Endothelial cell of umbilical vein (primary cell): Measurements from ENCODE around the gene TRIM65. TPM values are rescaled to one million over a fixed set of nuclear protein-coding genes. Genes with fewer than 3 reads are reported as not detected.

Experiments used
- BruUV-seq: library from RNA; stranded (reverse); fragments of 400-500 nt; replicated peaks from 2 replicates; lab custom pipeline; 2021; lab: Mats Ljungman, UMichigan
- CTCF ChIA-PET: fragments of 300-600, 350-600 bp; sonication (Branson Sonifier 250); formaldehyde crosslinking; loops from one replicate; lab custom pipeline; 2021; ENCODE audit warnings: antibody characterized with exemption, inconsistent platforms; lab: Charles Lee
- POLR2A ChIA-PET: fragments of 300-600, 350-600 bp; sonication (Branson Sonifier 250); formaldehyde crosslinking; loops from one replicate; lab custom pipeline; 2021; ENCODE audit warnings: antibody characterized with exemption, inconsistent platforms; lab: Charles Lee
- DNase-seq: peaks from one replicate; pipeline ENCODE4 v3.0.0-alpha.2; 2011; ENCODE audit warnings: low read depth, low spot score
- FAIRE-seq: peaks from 2 replicates; lab custom pipeline; 2011; peaks lifted over from hg19 to GRCh38; lab: Jason Lieb, UNC
- H2AFZ ChIP-seq: 2 replicates; pipeline ENCODE4 v1.6.0; 2012; ENCODE audit warnings: low read depth, low read length, control low read depth, inconsistent platforms
- H3K27ac ChIP-seq: 2 replicates; pipeline ENCODE4 v1.5.1; 2011; ENCODE audit warnings: low read depth, mild to moderate bottlenecking, control low read depth, low read length, moderate library complexity; ENCODE audit not compliant: insufficient read depth
- H3K27me3 ChIP-seq, 2 experiments: 2 replicates each; pipeline versions ENCODE4 v1.6.0 to v1.6.1; 2011; ENCODE audit warnings: low read length in 2 of 2, mixed read lengths in 1 of 2; ENCODE audit not compliant: control insufficient read depth in 2 of 2, insufficient read depth in 2 of 2
- H3K36me3 ChIP-seq, 2 experiments: 2 replicates in 1 of 2; 3 replicates in 1 of 2; pipeline ENCODE4 v1.5.1; 2011; ENCODE audit warnings: low read length in 2 of 2, mild to moderate bottlenecking in 1 of 2, moderate library complexity in 1 of 2; ENCODE audit not compliant: control insufficient read depth in 2 of 2, insufficient read depth in 2 of 2; ENCODE audit errors: extremely low read depth in 1 of 2
- H3K4me1 ChIP-seq: 3 replicates; pipeline ENCODE4 v1.5.1; 2011; ENCODE audit warnings: mild to moderate bottlenecking, low read length; ENCODE audit not compliant: control insufficient read depth, insufficient read depth; ENCODE audit errors: extremely low read depth
- H3K4me2 ChIP-seq: 2 replicates; pipeline ENCODE4 v1.6.1; 2011; ENCODE audit warnings: low read length, control low read depth, mixed read lengths; ENCODE audit not compliant: insufficient read depth
- H3K4me3 ChIP-seq, 3 experiments: fragments of 200-600 bp in 1 of 3; sonication (generic), shearing (Covaris generic) in 1 of 3; replicated peaks in 1 of 3; 2 replicates each; pipeline ENCODE4 v1.5.1; 2011 to 2016; ENCODE audit warnings: control low read depth in 3 of 3, low read length in 3 of 3, mild to moderate bottlenecking in 2 of 3, inconsistent platforms in 1 of 3, low read depth in 1 of 3, moderate library complexity in 1 of 3; ENCODE audit not compliant: insufficient read depth in 1 of 3
- H3K79me2 ChIP-seq: 2 replicates; pipeline ENCODE4 v1.6.0; 2012; ENCODE audit warnings: low read length, inconsistent platforms; ENCODE audit not compliant: control insufficient read depth, insufficient read depth
- H3K9ac ChIP-seq: replicated peaks from 2 replicates; pipeline ENCODE3; 2011; ENCODE audit warnings: low read length, control low read depth; ENCODE audit not compliant: insufficient read depth; ENCODE audit errors: extremely low read depth
- H3K9me1 ChIP-seq: replicated peaks from 3 replicates; pipeline ENCODE4 v1.6.0; 2011; ENCODE audit warnings: mild to moderate bottlenecking, low read length; ENCODE audit not compliant: control insufficient read depth, insufficient read depth; ENCODE audit errors: extremely low read depth
- H3K9me3 ChIP-seq: replicated peaks from 2 replicates; pipeline ENCODE4 v1.5.1; 2012; ENCODE audit warnings: low read length, inconsistent platforms; ENCODE audit not compliant: control insufficient read depth, insufficient read depth
- H4K20me1 ChIP-seq: replicated peaks from 2 replicates; pipeline ENCODE3; 2011; ENCODE audit warnings: mild to moderate bottlenecking, low read length; ENCODE audit not compliant: control insufficient read depth, insufficient read depth; ENCODE audit errors: extremely low read depth
- CTCF ChIP-seq, 2 donors: IDR thresholded peaks; 1 replicate in 1 of 2; 2 replicates in 1 of 2; pipeline ENCODE4 v1.5.1; 2011; ENCODE audit warnings: low read length in 2 of 2, mild to moderate bottlenecking in 2 of 2, moderate library complexity in 2 of 2, control low read depth in 1 of 2, inconsistent platforms in 1 of 2, low read depth in 1 of 2; ENCODE audit not compliant: insufficient read depth in 1 of 2; ENCODE audit errors: extremely low read depth in 1 of 2
- EZH2 ChIP-seq: IDR thresholded peaks from 2 replicates; pipeline ENCODE4 v1.6.1; 2012; ENCODE audit warnings: borderline replicate concordance, low read depth, mild to moderate bottlenecking, moderate library complexity, low read length, inconsistent platforms; ENCODE audit not compliant: severe bottlenecking
- FOS ChIP-seq: IDR thresholded peaks from 2 replicates; pipeline ENCODE4 v1.6.1; 2011; ENCODE audit warnings: mild to moderate bottlenecking, low read length, moderate library complexity, borderline replicate concordance; ENCODE audit not compliant: insufficient read depth
- GATA2 ChIP-seq: IDR thresholded peaks from 2 replicates; pipeline ENCODE4 v1.7.0; 2011; ENCODE audit warnings: low read depth, mild to moderate bottlenecking, moderate library complexity, mixed read lengths, low read length; ENCODE audit not compliant: insufficient read length, insufficient read depth
- JUN ChIP-seq: IDR thresholded peaks from 2 replicates; pipeline ENCODE4 v1.6.1; 2011; ENCODE audit warnings: borderline replicate concordance, low read depth; ENCODE audit not compliant: insufficient read length, insufficient read depth
- MAX ChIP-seq: IDR thresholded peaks from 2 replicates; pipeline ENCODE4 v1.6.1; 2011; ENCODE audit not compliant: insufficient read depth, insufficient read length
- MYC ChIP-seq: IDR thresholded peaks from one replicate; pipeline ENCODE4 v1.6.1; 2011; ENCODE audit warnings: mild to moderate bottlenecking, low read depth, low read length
- POLR2A ChIP-seq: IDR thresholded peaks from 2 replicates; pipeline ENCODE4 v1.6.1; 2012; ENCODE audit warnings: low read depth, mild to moderate bottlenecking, control low read depth, low read length
- POLR2AphosphoS5 ChIP-seq: IDR thresholded peaks from 2 replicates; pipeline ENCODE4 v1.6.1; 2012; ENCODE audit warnings: low read depth, mild to moderate bottlenecking, control low read depth, low read length, moderate library complexity; ENCODE audit not compliant: insufficient read depth
- dilution Hi-C: fragments of 300-500 bp; cut with MboI; formaldehyde crosslinking; loops from one replicate; pipeline ENCODE4 v1.15.0; 2019; ENCODE audit warnings: low sequenced_read_pairs; ENCODE audit not compliant: extremely low pct_ligation_motif_present
- intact Hi-C: fragments of 100-400 bp; cut with micrococcal nuclease; formaldehyde crosslinking; loops from one replicate; pipeline ENCODE4 v1.10.0; 2022
- polyA plus RNA-seq, 4 experiments: library from polyadenylated mRNA; depleted of rRNA in 3 of 4; stranded (reverse) in 3 of 4; unstranded in 1 of 4; fragments of >200 nt; gene quantifications; 2 replicates each; pipeline versions ENCODE4 v1.2.1 to v1.2.3, GENCODE V29; 2011 to 2012; ENCODE audit warnings: missing spikeins in 1 of 4
- total RNA-seq: library from RNA; stranded (reverse); gene quantifications from 2 replicates; pipeline ENCODE4 v1.2.3, GENCODE V29; 2021

Gene TRIM65
- total and polyA plus RNA-seq, 2 donors (not counting 3 experiments of a cell fraction or from before 2014, with no cell fraction given), result 19.3 to 33.5 TPM

- Histone ChIP-seq H3K4me3 (no peak overlapping the region), H3K4me2 (no peak overlapping the region), H3K9me1 (no peaks in the 10 kb centered on the region), H3K9me3 (no peaks in the 10 kb centered on the region), H3K36me3 (peaks cover 3 to 37% of the 10 kb centered on the region in 2 experiments), H2AFZ (no peak overlapping the region), H3K27me3 (no peaks in the 10 kb centered on the region), H4K20me1 (no peaks in the 10 kb centered on the region), H3K27ac (no peak overlapping the region), H3K79me2 (peaks cover 13% of the 10 kb centered on the region), H3K9ac (no peak overlapping the region), H3K4me1 (peaks cover 37% of the 10 kb centered on the region)
- no peak for DNase-seq
- BruUV-seq, result no TSS peak
- dilution Hi-C loops (no loop called here), intact Hi-C loops (no loop called here)
- ChIA-PET CTCF (interaction anchor here (0.6 kb wide), 1 partner anchor 12 kb away, joined by 3 read pairs; no protein-coding TSS in a partner anchor), POLR2A (no interaction called here)
- no peak for FAIRE-seq
- TF ChIP-seq EZH2 (no peak), FOS (no peak)
Observed at GRCh38 chr17:75850928-75851692, 45.6 kb downstream of the TRIM65 start.

GRCh38 chr17:75849724-75850123 is 47.0 kb downstream of the TRIM65 start:
- Histone ChIP-seq H3K4me2 (no peak overlapping the region), H3K27me3 (no peaks in the 10 kb centered on the region), H3K79me2 (peaks cover 12% of the 10 kb centered on the region), H3K4me3 (no peak overlapping the region), H2AFZ (no peak overlapping the region), H3K9ac (no peak overlapping the region), H3K27ac (no peak overlapping the region), H4K20me1 (no peaks in the 10 kb centered on the region), H3K9me3 (no peaks in the 10 kb centered on the region), H3K36me3 (peaks cover 3 to 37% of the 10 kb centered on the region in 2 experiments), H3K9me1 (no peaks in the 10 kb centered on the region), H3K4me1 (peaks cover 48% of the 10 kb centered on the region)
- dilution Hi-C loops, result no loop called here
- CTCF ChIA-PET, result interaction anchor here (1.1 to 6.8 kb wide), 6 partner anchors 9 to 85 kb away, joined by 3 to 49 read pairs (median 6); partner anchors contain the start of genes GALK1, TRIM47 and TRIM65
- intact Hi-C loops, result no loop called here
- BruUV-seq, result no TSS peak
- POLR2A ChIA-PET, result interaction anchor here (1.4 kb wide), 1 partner anchor 70 kb away, joined by 6 read pairs; no protein-coding TSS in a partner anchor
- TF ChIP-seq GATA2, result no peak
- no peak for TF ChIP-seq FOS
- no peak for TF ChIP-seq CTCF (IDR thresholded peaks at IDR 0.05; ENCODE audit: extremely low read depth in 1 of 2, insufficient read depth in 1 of 2, low read depth in 1 of 2, low read length in 2 of 2)
- no peak for TF ChIP-seq MYC
- TF ChIP-seq POLR2AphosphoS5, result no peak
- no peak for TF ChIP-seq JUN
- TF ChIP-seq POLR2A, result no peak
- TF ChIP-seq EZH2, result no peak
- no peak for TF ChIP-seq MAX
- FAIRE-seq (no peak), DNase-seq (no peak)
